Activated CD4-positive, alpha-beta memory T cell treated with anti-CD3 and anti-CD28 coated beads for 36 hours (primary cell): ENCODE measurements around the gene KDM4C. TPM values are rescaled to one million over a fixed set of nuclear protein-coding genes. Genes with fewer than 3 reads are reported as not detected.

Source experiments
- CTCF ChIA-PET: fragments of 350-600 bp; sonication (Branson Sonifier 250); formaldehyde crosslinking; loops from one replicate; lab custom pipeline; 2021; ENCODE audit warnings: antibody characterized with exemption, inconsistent platforms; lab: Charles Lee
- POLR2A ChIA-PET: fragments of 350-600 bp; sonication (Branson Sonifier 250); formaldehyde crosslinking; loops from one replicate; lab custom pipeline; 2021; ENCODE audit warnings: antibody characterized with exemption; lab: Charles Lee
- DNase-seq: peaks from one replicate; pipeline ENCODE4 v3.0.0-alpha.2; 2020
- H3K27ac Mint-ChIP-seq: one replicate; pipeline ENCODE4 v1.8.0; 2021; ENCODE audit warnings: mixed read lengths
- H3K27me3 Mint-ChIP-seq: one replicate; pipeline ENCODE4 v1.8.0; 2021; ENCODE audit warnings: mixed read lengths
- H3K36me3 Mint-ChIP-seq: one replicate; pipeline ENCODE4 v1.8.0; 2021; ENCODE audit warnings: mixed read lengths
- H3K4me1 Mint-ChIP-seq: one replicate; pipeline ENCODE4 v1.8.0; 2021; ENCODE audit warnings: low read depth, mixed read lengths
- H3K4me3 Mint-ChIP-seq: one replicate; pipeline ENCODE4 v1.8.0; 2021; ENCODE audit warnings: mild to moderate bottlenecking, mixed read lengths
- H3K9me3 Mint-ChIP-seq: one replicate; pipeline ENCODE4 v1.8.0; 2021; ENCODE audit warnings: mixed read lengths
- intact Hi-C: fragments of 100-400 bp; cut with micrococcal nuclease; formaldehyde crosslinking; loops from one replicate; pipeline ENCODE4 v1.15.1; 2023
- total RNA-seq, 2 experiments: library from RNA; stranded (reverse); gene quantifications; one replicate each; pipeline ENCODE4 v1.2.3, GENCODE V29; 2021

KDM4C gene
- total RNA-seq, 2 experiments from 2014 or later = 26.2 to 28.8 TPM

DNA sequence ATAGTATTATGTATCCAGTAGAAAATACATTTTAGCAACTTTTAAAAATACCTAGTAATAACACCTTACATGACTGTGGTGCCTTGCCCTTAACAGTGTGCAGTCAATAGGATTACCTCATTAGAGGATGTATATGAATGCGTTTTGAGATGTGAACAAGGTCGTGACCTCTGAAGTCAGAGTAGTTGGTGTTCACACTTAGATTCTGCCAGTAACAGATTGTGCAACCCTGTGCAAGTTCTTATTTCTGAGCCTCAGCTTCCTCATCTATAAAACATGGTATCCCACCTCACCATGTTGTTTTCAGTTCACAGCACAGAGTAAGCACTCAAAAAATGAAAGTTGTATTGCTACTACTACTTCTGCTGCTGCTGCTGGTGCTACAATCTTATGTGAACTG lies 347.3 kb downstream of the KDM4C start:
- no peak for DNase-seq
- H3K36me3 Mint-ChIP-seq = peaks cover 42% of the 10 kb centered on the region
- CTCF ChIA-PET = no interaction called here

DNA sequence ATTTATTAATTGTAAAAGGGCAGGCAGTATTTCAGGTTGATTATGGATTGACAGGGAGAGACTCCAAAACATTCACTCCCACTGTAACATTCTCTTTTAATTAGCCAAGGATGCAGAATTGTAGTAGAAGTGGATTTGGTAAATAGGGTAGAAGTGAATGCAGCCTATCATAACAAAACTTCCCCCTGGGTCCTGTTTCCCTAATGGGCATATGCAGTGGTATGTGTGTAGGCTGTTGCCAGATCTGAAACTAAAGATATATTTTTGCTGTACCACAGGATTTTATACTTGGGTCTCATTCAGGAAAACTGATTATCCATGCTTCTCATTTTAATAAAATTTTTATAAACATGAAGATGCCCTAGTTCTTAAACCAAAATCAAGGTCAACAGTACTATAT lies 351.2 kb downstream of the KDM4C start:
- no peak overlapping the region for H3K27ac Mint-ChIP-seq
- H3K4me3 Mint-ChIP-seq = no peak overlapping the region
- H3K4me1 Mint-ChIP-seq = peaks cover 3% of the 10 kb centered on the region
- ChIA-PET POLR2A (no interaction called here), CTCF (no interaction called here)
- peaks cover 48% of the 10 kb centered on the region for H3K36me3 Mint-ChIP-seq
- H3K27me3 Mint-ChIP-seq = no peaks in the 10 kb centered on the region
- H3K9me3 Mint-ChIP-seq = no peaks in the 10 kb centered on the region
- intact Hi-C loops = no loop called here
- no peak for DNase-seq

More for the DNA sequence above, 347.3 kb downstream of the KDM4C start:
- Mint-ChIP-seq H3K9me3 (no peaks in the 10 kb centered on the region), H3K4me3 (no peak overlapping the region), H3K27ac (no peak overlapping the region), H3K4me1 (no peaks in the 10 kb centered on the region), H3K27me3 (no peaks in the 10 kb centered on the region)
- intact Hi-C loops = no loop called here
- POLR2A ChIA-PET = no interaction called here

DNA sequence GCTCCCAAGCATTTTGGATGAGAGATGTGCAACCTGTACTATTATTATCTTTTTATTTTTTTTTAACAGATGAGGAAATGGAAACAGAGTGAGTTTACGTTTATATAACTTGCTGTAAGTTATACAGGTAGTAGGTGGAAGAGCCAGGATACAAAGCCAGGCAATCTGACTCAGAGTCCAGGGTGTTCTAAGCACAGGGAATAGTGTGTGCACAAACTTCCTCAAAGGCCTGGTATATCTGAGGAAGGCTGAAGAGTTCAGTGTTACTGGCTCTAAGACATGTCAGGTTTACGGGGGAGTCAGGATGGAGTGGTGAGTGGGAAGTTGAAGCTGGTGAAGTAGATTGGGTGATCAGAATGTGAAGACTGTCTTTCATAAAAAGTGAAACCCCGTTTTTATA lies 353.6 kb downstream of the KDM4C start:
- DNase-seq = no peak
- Mint-ChIP-seq H3K36me3 (peaks cover 34% of the 10 kb centered on the region), H3K4me3 (no peak overlapping the region), H3K4me1 (peaks cover 3% of the 10 kb centered on the region), H3K27me3 (no peaks in the 10 kb centered on the region), H3K9me3 (no peaks in the 10 kb centered on the region), H3K27ac (no peak overlapping the region)
- ChIA-PET POLR2A (no interaction called here), CTCF (no interaction called here)
- intact Hi-C loops = no loop called here

DNA sequence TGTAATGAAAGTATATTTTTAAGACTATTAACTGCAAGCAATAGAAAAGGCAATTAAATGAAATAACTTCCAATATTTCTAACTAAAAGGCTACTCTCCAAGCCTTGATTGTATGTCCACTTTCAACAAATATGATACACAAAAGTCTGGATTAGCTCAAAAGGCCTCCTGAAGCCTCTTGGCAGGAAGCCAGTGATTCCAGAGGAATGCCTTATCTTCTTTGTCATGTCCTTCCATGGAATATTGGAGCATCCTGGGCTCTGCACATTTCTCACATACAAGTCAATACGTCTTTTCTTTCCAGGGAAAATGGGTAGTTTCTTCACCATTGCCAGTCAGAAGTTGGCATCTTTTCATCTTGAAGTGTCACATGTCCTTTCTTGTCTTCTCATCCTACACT lies 357.8 kb downstream of the KDM4C start:
- Mint-ChIP-seq H3K27me3 (no peaks in the 10 kb centered on the region), H3K27ac (no peak overlapping the region), H3K36me3 (peaks cover 26% of the 10 kb centered on the region), H3K9me3 (no peaks in the 10 kb centered on the region), H3K4me1 (peaks cover 19% of the 10 kb centered on the region), H3K4me3 (no peak overlapping the region)
- DNase-seq = no peak
- intact Hi-C loops = no loop called here
- ChIA-PET POLR2A (no interaction called here), CTCF (no interaction called here)

DNA sequence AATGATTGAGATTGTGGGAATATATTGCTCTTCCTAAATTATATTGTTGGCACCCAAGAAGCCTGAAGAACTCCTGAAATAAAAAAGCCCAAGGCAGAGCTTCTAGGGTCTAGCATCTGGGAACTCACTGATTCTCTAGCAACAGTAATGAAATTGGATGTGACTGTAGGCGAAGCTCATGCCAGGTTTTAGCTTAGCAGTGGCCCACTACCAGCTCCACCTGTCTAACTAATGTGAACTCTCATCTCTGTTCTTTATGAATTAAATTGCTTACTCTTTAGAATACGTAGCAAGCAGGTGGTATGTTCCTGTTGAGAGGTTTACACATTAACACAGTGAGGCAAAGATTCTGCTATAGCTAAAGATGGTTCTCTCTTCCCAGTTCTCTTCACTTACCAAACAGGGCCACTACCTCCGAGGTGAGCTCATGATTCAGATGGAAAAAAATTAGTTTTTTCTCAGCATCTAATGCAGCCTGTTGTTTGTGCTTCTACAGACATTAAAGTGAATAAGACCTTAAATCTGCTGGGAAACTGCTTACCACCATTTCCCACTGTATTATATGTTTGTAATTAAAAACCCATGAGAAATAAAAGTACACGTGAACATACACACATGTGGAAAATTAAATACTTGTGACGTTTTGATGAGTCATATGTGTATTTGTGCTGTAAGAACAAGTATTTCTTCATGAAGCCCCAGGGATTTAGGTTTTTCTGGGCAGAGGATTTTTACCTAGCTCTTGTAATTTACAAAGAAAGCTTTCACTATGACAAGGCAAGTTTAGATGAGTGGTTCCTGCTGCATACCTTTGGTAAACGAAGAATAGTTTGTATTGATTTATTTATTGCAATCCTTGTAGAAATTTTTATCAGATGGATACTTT lies 360.1 kb downstream of the KDM4C start:
- intact Hi-C loops = no loop called here
- CTCF ChIA-PET = no interaction called here
- Mint-ChIP-seq H3K9me3 (no peaks in the 10 kb centered on the region), H3K27ac (no peak overlapping the region), H3K4me1 (peaks cover 20% of the 10 kb centered on the region), H3K27me3 (no peaks in the 10 kb centered on the region), H3K4me3 (no peak overlapping the region), H3K36me3 (peaks cover 21% of the 10 kb centered on the region)
- DNase-seq = no peak
- POLR2A ChIA-PET = no interaction called here

DNA sequence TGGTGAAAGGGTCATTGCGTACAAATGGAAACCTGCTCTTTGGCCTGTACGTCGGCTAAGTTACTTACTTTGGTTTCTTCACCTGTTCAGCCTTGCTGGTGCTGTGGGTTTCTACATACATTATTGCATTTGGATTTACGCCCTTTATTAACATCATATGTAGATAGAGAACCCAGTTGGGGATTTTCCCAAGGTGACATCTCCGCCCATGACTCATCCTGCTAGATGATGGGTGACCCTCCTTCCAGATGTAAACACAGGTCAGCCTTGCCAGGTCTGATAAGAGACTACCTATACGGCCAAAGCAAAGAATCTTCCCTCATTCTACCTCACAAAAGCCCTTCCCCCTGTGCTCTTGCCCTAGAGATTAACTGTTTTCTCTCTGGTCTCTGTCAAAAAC lies 360.9 kb downstream of the KDM4C start:
- CTCF ChIA-PET = no interaction called here
- H3K4me1 Mint-ChIP-seq = peaks cover 20% of the 10 kb centered on the region

DNA sequence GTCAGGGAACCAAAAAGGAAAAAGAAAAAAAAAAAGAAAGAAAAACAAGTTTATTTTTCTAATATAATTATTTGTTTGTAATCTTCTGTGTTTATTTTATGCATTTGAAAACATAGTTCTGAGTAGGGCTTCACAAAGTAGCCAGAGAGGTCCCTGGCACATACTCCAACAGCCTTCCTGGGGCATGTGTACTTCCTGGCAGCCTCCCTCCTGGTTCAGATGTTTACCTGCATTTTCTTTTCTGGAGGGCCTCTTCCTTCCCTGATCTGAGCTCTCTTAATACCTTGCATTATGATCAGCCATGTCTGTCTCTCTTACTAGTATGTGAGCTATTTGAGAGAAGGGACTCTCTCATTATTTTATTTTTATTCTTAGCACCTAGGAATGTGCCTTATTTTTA lies 361.8 kb downstream of the KDM4C start:
- Mint-ChIP-seq H3K36me3 (peaks cover 28% of the 10 kb centered on the region), H3K4me3 (no peak overlapping the region), H3K27me3 (no peaks in the 10 kb centered on the region), H3K9me3 (no peaks in the 10 kb centered on the region), H3K4me1 (peaks cover 20% of the 10 kb centered on the region), H3K27ac (no peak overlapping the region)
- intact Hi-C loops = no loop called here
- ChIA-PET CTCF (no interaction called here), POLR2A (no interaction called here)
- no peak for DNase-seq

More for the DNA sequence above, 360.9 kb downstream of the KDM4C start:
- DNase-seq = no peak
- Mint-ChIP-seq H3K36me3 (peaks cover 27% of the 10 kb centered on the region), H3K27ac (no peak overlapping the region), H3K9me3 (no peaks in the 10 kb centered on the region), H3K27me3 (no peaks in the 10 kb centered on the region), H3K4me3 (no peak overlapping the region)
- intact Hi-C loops = no loop called here
- POLR2A ChIA-PET = no interaction called here

DNA sequence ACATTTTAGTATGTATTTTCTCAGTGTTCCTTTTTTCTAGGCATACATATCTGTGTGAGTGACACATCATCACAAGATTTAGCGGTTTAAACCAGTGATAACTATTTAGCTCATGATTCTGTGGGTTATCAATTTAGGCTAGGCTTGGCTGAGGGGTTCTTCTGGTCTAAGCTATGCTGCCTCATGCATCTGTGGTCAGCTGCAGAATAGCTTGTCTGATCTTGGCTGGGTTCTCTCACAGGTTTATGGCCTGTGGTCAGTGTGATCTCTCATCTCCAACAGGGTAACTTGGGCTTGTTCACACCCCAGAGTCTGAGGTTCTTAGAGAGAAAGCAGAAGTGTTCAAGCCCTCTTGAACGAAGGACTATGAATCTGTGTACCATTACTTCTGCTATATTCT lies 363.3 kb downstream of the KDM4C start:
- H3K27ac Mint-ChIP-seq = no peak overlapping the region
- no peaks in the 10 kb centered on the region for H3K9me3 Mint-ChIP-seq
- peaks cover 20% of the 10 kb centered on the region for H3K4me1 Mint-ChIP-seq
- POLR2A ChIA-PET = no interaction called here
- H3K36me3 Mint-ChIP-seq = peaks cover 29% of the 10 kb centered on the region
- CTCF ChIA-PET = interaction anchor here (0.6 kb wide), 1 partner anchor 382 kb away, joined by 3 read pairs; no protein-coding TSS in a partner anchor
- no peak overlapping the region for H3K4me3 Mint-ChIP-seq
- intact Hi-C loops = no loop called here
- no peak for DNase-seq
- no peaks in the 10 kb centered on the region for H3K27me3 Mint-ChIP-seq

DNA sequence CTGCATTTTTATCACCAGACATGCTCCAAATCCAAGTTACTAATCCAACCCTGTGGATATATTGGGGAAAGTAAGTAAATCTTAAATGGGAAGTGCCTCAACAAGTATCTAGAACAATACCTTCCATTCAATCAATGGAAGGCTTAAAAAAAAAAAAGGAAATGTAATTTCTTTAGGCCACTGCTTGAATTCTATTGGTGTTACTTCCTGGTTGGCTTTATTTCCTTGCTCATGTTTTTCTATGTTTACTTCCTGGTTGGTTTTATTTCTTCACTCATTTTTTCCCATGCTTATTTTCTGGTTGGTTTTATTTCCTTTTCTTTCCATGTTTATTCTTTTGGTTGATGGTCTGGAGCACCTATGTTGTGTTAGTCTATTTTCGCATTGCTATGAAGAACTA lies 363.9 kb downstream of the KDM4C start:
- Mint-ChIP-seq H3K27me3 (no peaks in the 10 kb centered on the region), H3K4me1 (peaks cover 18% of the 10 kb centered on the region), H3K36me3 (peaks cover 30% of the 10 kb centered on the region), H3K27ac (no peak overlapping the region), H3K9me3 (no peaks in the 10 kb centered on the region), H3K4me3 (no peak overlapping the region)
- intact Hi-C loops = no loop called here
- CTCF ChIA-PET = interaction anchor here (0.6 kb wide), 1 partner anchor 383 kb away, joined by 3 read pairs; no protein-coding TSS in a partner anchor
- no peak for DNase-seq
- POLR2A ChIA-PET = no interaction called here

DNA sequence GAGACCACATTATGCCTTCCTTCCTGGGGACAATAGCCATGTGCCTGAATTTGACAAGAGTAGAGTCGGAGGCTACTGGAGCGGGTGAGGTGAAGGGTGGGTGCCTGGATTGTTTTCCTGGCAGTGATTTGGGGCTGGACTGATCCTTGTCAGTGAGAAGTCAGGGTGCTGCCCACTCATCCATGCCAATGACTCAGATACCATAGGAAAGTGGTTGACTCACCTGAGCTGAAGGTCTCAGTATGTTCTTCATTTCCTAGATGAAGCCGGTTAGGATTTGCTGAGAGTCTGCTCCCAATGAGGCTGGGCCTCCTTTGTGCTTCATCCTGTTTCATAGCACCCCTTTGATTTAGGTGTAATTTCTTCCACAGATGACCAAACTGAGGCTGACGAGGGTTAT lies 366.0 kb downstream of the KDM4C start:
- Mint-ChIP-seq H3K4me1 (peaks cover 10% of the 10 kb centered on the region), H3K27me3 (no peaks in the 10 kb centered on the region), H3K4me3 (no peak overlapping the region), H3K36me3 (peaks cover 39% of the 10 kb centered on the region), H3K27ac (no peak overlapping the region), H3K9me3 (no peaks in the 10 kb centered on the region)
- ChIA-PET CTCF (no interaction called here), POLR2A (no interaction called here)
- intact Hi-C loops = no loop called here
- DNase-seq = no peak

DNA sequence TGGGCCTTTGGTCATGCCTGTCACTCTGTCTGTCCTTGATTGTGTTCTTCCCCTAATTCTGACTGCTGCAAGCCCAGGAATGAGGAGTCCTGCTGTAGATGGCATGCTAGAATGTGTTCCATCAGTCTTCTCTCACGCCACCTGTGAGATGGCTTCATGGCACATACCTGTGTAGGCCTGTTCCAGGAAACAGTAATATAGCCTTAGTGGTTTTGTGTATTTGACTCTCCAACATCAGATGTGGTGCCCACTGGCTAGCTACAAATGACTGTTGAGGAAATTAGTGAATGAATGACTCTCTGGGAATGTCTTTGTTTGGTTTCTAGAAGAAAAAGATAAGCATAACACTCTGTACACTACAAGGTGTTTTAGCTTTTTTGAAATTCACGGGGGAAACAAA lies 367.5 kb downstream of the KDM4C start:
- DNase-seq = no peak
- Mint-ChIP-seq H3K9me3 (no peaks in the 10 kb centered on the region), H3K4me3 (no peak overlapping the region), H3K4me1 (peaks cover 4% of the 10 kb centered on the region), H3K27me3 (no peaks in the 10 kb centered on the region), H3K36me3 (peaks cover 43% of the 10 kb centered on the region), H3K27ac (no peak overlapping the region)
- intact Hi-C loops = no loop called here
- ChIA-PET CTCF (no interaction called here), POLR2A (no interaction called here)

DNA sequence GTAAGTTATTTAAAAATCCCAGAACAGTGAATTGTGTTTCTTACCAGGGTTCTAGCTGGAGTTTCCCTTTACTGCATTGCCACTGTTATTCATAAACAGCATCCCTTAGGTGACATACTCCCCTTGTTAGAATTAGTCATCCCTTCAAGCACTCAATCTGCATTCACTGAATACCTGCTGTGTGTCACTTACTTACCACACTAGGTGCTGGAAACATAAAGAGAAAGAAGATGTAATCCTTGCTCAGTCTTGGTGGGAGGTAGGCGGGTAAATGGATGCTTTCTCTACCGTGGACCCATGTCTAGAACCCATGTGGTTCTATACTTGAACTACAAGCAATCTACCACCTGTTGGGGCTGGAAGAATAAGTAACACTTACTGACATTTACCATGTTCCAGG lies 371.6 kb downstream of the KDM4C start:
- Mint-ChIP-seq H3K9me3 (no peaks in the 10 kb centered on the region), H3K4me3 (no peak overlapping the region), H3K27me3 (no peaks in the 10 kb centered on the region), H3K36me3 (peaks cover 37% of the 10 kb centered on the region), H3K27ac (no peak overlapping the region), H3K4me1 (no peaks in the 10 kb centered on the region)
- POLR2A ChIA-PET = no interaction called here
- DNase-seq = no peak
- intact Hi-C loops = no loop called here
- CTCF ChIA-PET = no interaction called here

DNA sequence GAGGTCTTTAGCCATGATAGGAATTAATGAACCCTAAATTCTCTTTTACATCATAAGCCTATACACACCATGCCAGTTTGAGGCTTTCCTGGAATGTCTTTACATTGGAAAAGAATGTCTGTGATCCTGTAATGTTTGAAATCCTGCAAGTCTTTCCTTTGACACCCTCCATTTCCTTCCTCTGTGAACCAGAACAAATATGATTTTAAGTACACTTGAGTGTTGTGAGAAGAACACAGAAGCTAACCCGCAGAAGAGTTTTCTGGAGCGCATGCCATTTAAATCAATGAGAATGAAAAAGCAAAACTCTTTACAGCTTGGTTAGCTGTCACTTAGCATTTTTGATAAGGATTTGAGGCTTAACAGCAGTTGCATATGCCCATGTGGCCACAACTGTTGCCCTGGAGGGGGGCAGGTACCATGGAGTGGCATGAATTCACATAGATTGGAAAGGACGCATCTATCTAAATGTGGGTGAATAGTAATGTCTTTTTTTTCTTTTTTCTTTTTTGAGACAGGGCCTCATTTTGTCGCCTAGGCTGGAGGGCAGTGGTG lies 372.6 kb downstream of the KDM4C start:
- CTCF ChIA-PET = no interaction called here
- POLR2A ChIA-PET = no interaction called here
- H3K36me3 Mint-ChIP-seq = peaks cover 39% of the 10 kb centered on the region
- intact Hi-C loops = no loop called here
- no peaks in the 10 kb centered on the region for H3K9me3 Mint-ChIP-seq
- no peak overlapping the region for H3K27ac Mint-ChIP-seq
- H3K4me1 Mint-ChIP-seq = no peaks in the 10 kb centered on the region
- no peak for DNase-seq
- no peak overlapping the region for H3K4me3 Mint-ChIP-seq
- H3K27me3 Mint-ChIP-seq = no peaks in the 10 kb centered on the region
